SK-N-SH (cell line): ENCODE data around the gene FRY. TPM values are rescaled to one million over a fixed set of nuclear protein-coding genes. Genes with fewer than 3 reads are reported as not detected.

ENCODE experiments used
- CTCF ChIA-PET: fragments of 300-600, 350-600 bp; formaldehyde crosslinking; extraction: SDS; loops from one replicate; lab custom pipeline; 2021; lab: Yijun Ruan, JAX
- POLR2A ChIA-PET: fragments of 350-600 bp; sonication (Branson Sonifier 250); formaldehyde crosslinking; extraction: SDS; loops from one replicate; lab custom pipeline; 2020; ENCODE audit warnings: antibody characterized with exemption, inconsistent platforms; lab: Yijun Ruan, JAX
- DNase-seq: peaks from one replicate; pipeline ENCODE4 v3.0.0; 2012
- H2AFZ ChIP-seq: fragments of 200-600 bp; sonication (generic); 2 replicates; pipeline ENCODE4 v1.8.1; 2016; ENCODE audit warnings: antibody characterized with exemption, mild to moderate bottlenecking, low read depth
- H3F3A ChIP-seq: fragments of 200-600 bp; sonication (generic); replicated peaks from 2 replicates; pipeline ENCODE3; 2016; ENCODE audit warnings: antibody characterized with exemption, mild to moderate bottlenecking; ENCODE audit not compliant: insufficient read depth
- H3K27ac ChIP-seq, 2 experiments: fragments of 200-500 bp in 1 of 2; fragments of 200-600 bp in 1 of 2; sonication (Bioruptor generic) in 1 of 2; sonication (generic), shearing (Covaris generic) in 1 of 2; 2 replicates each; pipeline versions ENCODE4 v1.5.1 to v1.6.1; 2014 to 2016; ENCODE audit warnings: low read depth in 2 of 2, inconsistent platforms in 1 of 2, low read length in 1 of 2, mild to moderate bottlenecking in 1 of 2, mixed read lengths in 1 of 2
- H3K27me3 ChIP-seq: fragments of 200-600 bp; sonication (generic), shearing (Covaris generic); 2 replicates; pipeline ENCODE4 v1.6.1; 2016; ENCODE audit warnings: mixed run types; ENCODE audit not compliant: insufficient read depth
- H3K36me3 ChIP-seq, 2 experiments: fragments of 200-500 bp in 1 of 2; fragments of 200-600 bp in 1 of 2; sonication (Bioruptor generic) in 1 of 2; sonication (generic) in 1 of 2; replicated peaks in 1 of 2; 2 replicates each; pipeline versions ENCODE3 to v1.5.1; 2014 to 2016; ENCODE audit warnings: low read length in 1 of 2, mild to moderate bottlenecking in 1 of 2; ENCODE audit not compliant: insufficient read depth in 2 of 2, control insufficient read depth in 1 of 2
- H3K4me1 ChIP-seq, 2 experiments: fragments of 200-500 bp in 1 of 2; fragments of 200-600 bp in 1 of 2; sonication (Bioruptor generic) in 1 of 2; sonication (generic), shearing (Covaris generic) in 1 of 2; 2 replicates each; pipeline versions ENCODE4 v1.5.1 to v1.6.1; 2014 to 2016; ENCODE audit warnings: low read depth in 1 of 2, low read length in 1 of 2, mixed run types in 1 of 2; ENCODE audit not compliant: insufficient read depth in 2 of 2, control insufficient read depth in 1 of 2
- H3K4me2 ChIP-seq: fragments of 200-600 bp; sonication (generic), shearing (Covaris generic); 2 replicates; pipeline ENCODE4 v1.6.1; 2017; ENCODE audit warnings: mixed run types
- H3K4me3 ChIP-seq, 2 experiments: fragments of 200-500 bp in 1 of 2; fragments of 200-600 bp in 1 of 2; sonication (Bioruptor generic) in 1 of 2; sonication (generic), shearing (Covaris generic) in 1 of 2; 2 replicates each; pipeline versions ENCODE4 v1.5.1 to v1.8.1; 2014 to 2016; ENCODE audit warnings: low read depth in 2 of 2, inconsistent platforms in 1 of 2, low read length in 1 of 2, mild to moderate bottlenecking in 1 of 2, mixed read lengths in 1 of 2, moderate library complexity in 1 of 2
- H3K79me2 ChIP-seq: fragments of 200-600 bp; sonication (generic); 2 replicates; pipeline ENCODE4 v1.8.1; 2017; ENCODE audit warnings: mild to moderate bottlenecking; ENCODE audit not compliant: insufficient read depth
- H3K9ac ChIP-seq: fragments of 200-600 bp; sonication (generic); 2 replicates; pipeline ENCODE4 v1.6.1; 2017; ENCODE audit warnings: mixed run types
- H3K9me2 ChIP-seq: fragments of 200-600 bp; sonication (generic); 2 replicates; pipeline ENCODE4 v1.6.1; 2017; ENCODE audit warnings: mixed run types
- H3K9me3 ChIP-seq: fragments of 200-600 bp; sonication (generic); 2 replicates; pipeline ENCODE4 v1.6.1; 2017; ENCODE audit warnings: mixed run types, mild to moderate bottlenecking, moderate library complexity
- H4K20me1 ChIP-seq: fragments of 200-600 bp; sonication (generic); 2 replicates; pipeline ENCODE4 v1.6.1; 2017; ENCODE audit warnings: mild to moderate bottlenecking, mixed run types; ENCODE audit not compliant: insufficient read depth
- CHD2 ChIP-seq: fragments of 150-350 bp; IDR thresholded peaks from 2 replicates; pipeline ENCODE4 v1.6.1; 2018; ENCODE audit warnings: low read length; ENCODE audit not compliant: partially characterized antibody
- ELF1 ChIP-seq: IDR thresholded peaks from 2 replicates; pipeline ENCODE4 v1.4.0; 2012
- EZH2phosphoT487 ChIP-seq: fragments of 200-600 bp; sonication (generic); IDR thresholded peaks from 2 replicates; pipeline ENCODE4 v1.6.1; 2017; ENCODE audit warnings: low read depth, mixed run types, mild to moderate bottlenecking, antibody characterized with exemption, moderate library complexity, borderline replicate concordance
- FOXJ3 ChIP-seq: sonication (generic); formaldehyde crosslinking; IDR thresholded peaks from 2 replicates; pipeline ENCODE4 v1.5.1; 2020; ENCODE audit warnings: mild to moderate bottlenecking, missing genetic modification reagents
- FOXM1 ChIP-seq: IDR thresholded peaks from 2 replicates; pipeline ENCODE4 v1.4.0; 2012; ENCODE audit warnings: low read depth, mild to moderate bottlenecking
- GABPA ChIP-seq: IDR thresholded peaks from 2 replicates; pipeline ENCODE4 v1.4.0; 2012; ENCODE audit warnings: low read depth, mild to moderate bottlenecking
- GATA2 ChIP-seq: sonication (generic); formaldehyde crosslinking; IDR thresholded peaks from 2 replicates; pipeline ENCODE4 v1.5.0; 2020; ENCODE audit warnings: mild to moderate bottlenecking, missing genetic modification reagents
- JUND ChIP-seq: IDR thresholded peaks from 2 replicates; pipeline ENCODE4 v1.4.0; 2012
- MXI1 ChIP-seq: IDR thresholded peaks from 2 replicates; pipeline ENCODE4 v1.6.1; 2012; ENCODE audit warnings: mild to moderate bottlenecking, low read depth, low read length, improper control_type of control experiment
- NFIC ChIP-seq: IDR thresholded peaks from 2 replicates; pipeline ENCODE4 v1.4.0; 2012; ENCODE audit warnings: borderline replicate concordance
- NRF1 ChIP-seq: IDR thresholded peaks from 2 replicates; pipeline ENCODE4 v1.6.1; 2012; ENCODE audit warnings: low read depth, mild to moderate bottlenecking, low read length
- RCOR1 ChIP-seq: fragments of 150-350 bp; IDR thresholded peaks from 2 replicates; pipeline ENCODE4 v1.6.1; 2017; ENCODE audit warnings: antibody characterized with exemption, low read length
- RFX5 ChIP-seq: IDR thresholded peaks from 2 replicates; pipeline ENCODE4 v1.6.1; 2012; ENCODE audit warnings: mild to moderate bottlenecking, improper control_type of control experiment, low read length
- TAF1 ChIP-seq: IDR thresholded peaks from 2 replicates; pipeline ENCODE4 v1.6.1; 2012; ENCODE audit warnings: low read depth, mild to moderate bottlenecking, low read length, moderate library complexity, borderline replicate concordance
- TCF12 ChIP-seq: IDR thresholded peaks from 2 replicates; pipeline ENCODE4 v1.4.0; 2012
- TEAD4 ChIP-seq: IDR thresholded peaks from 2 replicates; pipeline ENCODE4 v1.4.0; 2012; ENCODE audit warnings: mild to moderate bottlenecking, borderline replicate concordance; ENCODE audit not compliant: insufficient read depth
- YY1 ChIP-seq: IDR thresholded peaks from 2 replicates; pipeline ENCODE4 v1.4.0; 2012; ENCODE audit warnings: low read depth, mild to moderate bottlenecking
- WGBS: methylation state at CpG from one replicate; pipeline ENCODE4 v1.1.6; 2017; ENCODE audit warnings: low lambda C conversion rate; 5-methylcytosine and 5-hydroxymethylcytosine counted together
- polyA plus RNA-seq, 3 experiments: library from polyadenylated mRNA; depleted of rRNA; stranded (reverse); fragments of >200 nt; gene quantifications; 2 replicates each; pipeline ENCODE4 v1.2.3, GENCODE V29; 2012
- TF ChIP-seq, protein P1 (sequence below): fragments of 150-350 bp; IDR thresholded peaks from 2 replicates; pipeline ENCODE4 v1.6.1; 2016; ENCODE audit warnings: mild to moderate bottlenecking, low read depth, low read length
- TF ChIP-seq, protein P2 (sequence below): IDR thresholded peaks from 2 replicates; pipeline ENCODE4 v1.4.0; 2012; ENCODE audit warnings: low read depth, borderline replicate concordance
- TF ChIP-seq, protein P3 (sequence below): fragments of 200-600 bp; sonication (generic); IDR thresholded peaks from 2 replicates; pipeline ENCODE4 v1.6.1; 2017; ENCODE audit warnings: antibody characterized with exemption, mild to moderate bottlenecking, moderate library complexity
- TF ChIP-seq, protein P4 (sequence below): IDR thresholded peaks from 2 replicates; pipeline ENCODE4 v1.4.0; 2012; ENCODE audit warnings: low read depth
- TF ChIP-seq, protein P5 (sequence below): IDR thresholded peaks from 2 replicates; pipeline ENCODE4 v1.6.1; 2012; ENCODE audit warnings: mild to moderate bottlenecking, low read depth, low read length, moderate library complexity

The FRY gene
- polyA plus RNA-seq, 1 of the 3 experiments (the other 2 are of a cell fraction): 1.4 TPM

DNA sequence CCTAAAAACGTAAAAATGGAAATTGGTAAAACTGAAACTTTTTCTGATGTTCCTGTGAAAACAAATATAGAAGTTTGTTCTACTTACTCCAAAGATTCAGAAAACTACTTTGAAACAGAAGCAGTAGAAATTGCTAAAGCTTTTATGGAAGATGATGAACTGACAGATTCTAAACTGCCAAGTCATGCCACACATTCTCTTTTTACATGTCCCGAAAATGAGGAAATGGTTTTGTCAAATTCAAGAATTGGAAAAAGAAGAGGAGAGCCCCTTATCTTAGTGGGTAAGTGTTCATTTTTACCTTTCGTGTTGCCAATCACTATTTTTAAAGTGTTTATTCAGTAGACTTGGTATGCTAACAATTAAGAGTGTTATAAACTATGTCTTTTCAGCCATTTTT, 309.3 kb downstream of the FRY start:
- H3K9me2 ChIP-seq: no peaks in the 10 kb centered on the region; the same call in 1 of the 2 replicates
- H3K27me3 ChIP-seq: no peaks in the 10 kb centered on the region
- no peak for DNase-seq
- no peaks in the 10 kb centered on the region for H3F3A ChIP-seq
- TF ChIP-seq, protein P1, sequence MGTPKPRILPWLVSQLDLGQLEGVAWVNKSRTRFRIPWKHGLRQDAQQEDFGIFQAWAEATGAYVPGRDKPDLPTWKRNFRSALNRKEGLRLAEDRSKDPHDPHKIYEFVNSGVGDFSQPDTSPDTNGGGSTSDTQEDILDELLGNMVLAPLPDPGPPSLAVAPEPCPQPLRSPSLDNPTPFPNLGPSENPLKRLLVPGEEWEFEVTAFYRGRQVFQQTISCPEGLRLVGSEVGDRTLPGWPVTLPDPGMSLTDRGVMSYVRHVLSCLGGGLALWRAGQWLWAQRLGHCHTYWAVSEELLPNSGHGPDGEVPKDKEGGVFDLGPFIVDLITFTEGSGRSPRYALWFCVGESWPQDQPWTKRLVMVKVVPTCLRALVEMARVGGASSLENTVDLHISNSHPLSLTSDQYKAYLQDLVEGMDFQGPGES: no peak
- TF ChIP-seq TCF12 (no peak), CHD2 (no peak), JUND (no peak), EZH2phosphoT487 (no peak), GATA2 (CRISPR knock-in tag) (no peak), MXI1 (no peak), TAF1 (no peak), RFX5 (no peak), YY1 (no peak)
- TF ChIP-seq, protein P2, sequence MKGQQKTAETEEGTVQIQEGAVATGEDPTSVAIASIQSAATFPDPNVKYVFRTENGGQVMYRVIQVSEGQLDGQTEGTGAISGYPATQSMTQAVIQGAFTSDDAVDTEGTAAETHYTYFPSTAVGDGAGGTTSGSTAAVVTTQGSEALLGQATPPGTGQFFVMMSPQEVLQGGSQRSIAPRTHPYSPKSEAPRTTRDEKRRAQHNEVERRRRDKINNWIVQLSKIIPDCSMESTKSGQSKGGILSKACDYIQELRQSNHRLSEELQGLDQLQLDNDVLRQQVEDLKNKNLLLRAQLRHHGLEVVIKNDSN: no peak
- no peak overlapping the region for H2AFZ ChIP-seq
- H4K20me1 ChIP-seq: no peaks in the 10 kb centered on the region
- H3K4me1 ChIP-seq: no peaks in the 10 kb centered on the region; a peak in 1 of 4 replicates
- no peak overlapping the region for H3K4me3 ChIP-seq
- H3K9ac ChIP-seq: no peak overlapping the region
- H3K4me2 ChIP-seq: no peak overlapping the region
- POLR2A ChIA-PET: no interaction called here
- CTCF ChIA-PET: no interaction called here
- H3K79me2 ChIP-seq: no peaks in the 10 kb centered on the region; the same call in 1 of the 2 replicates
- peaks cover 13 to 35% of the 10 kb centered on the region in 2 experiments for H3K36me3 ChIP-seq
- no peak overlapping the region for H3K27ac ChIP-seq
- no peaks in the 10 kb centered on the region for H3K9me3 ChIP-seq
- WGBS: 90% methylated on average over 3 of the region's 3 CpGs

DNA sequence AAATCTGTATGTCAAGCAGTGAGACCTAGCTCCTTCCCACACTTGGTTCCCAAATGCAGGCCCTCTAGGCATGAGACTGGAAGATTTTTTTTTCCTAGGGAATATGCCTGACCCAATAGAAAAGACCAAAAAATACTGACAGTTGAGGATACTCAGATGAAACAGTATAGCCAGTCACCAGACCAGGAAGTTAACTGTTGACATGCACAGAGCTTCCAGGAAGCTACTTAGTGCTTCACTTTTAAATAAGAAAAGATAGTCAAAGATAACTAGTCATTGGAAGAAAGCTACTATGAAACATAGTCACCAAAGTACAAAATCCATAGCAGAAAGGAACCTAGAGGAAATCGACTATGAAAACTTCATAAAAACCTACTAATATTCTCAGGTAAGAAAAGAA, 316.1 kb downstream of the FRY start:
- 90% methylated on average over 1 of the region's 1 CpG for WGBS
- no peak for TF ChIP-seq CHD2
- no peak for TF ChIP-seq ELF1
- TF ChIP-seq FOXJ3 (CRISPR knock-in tag): no peak
- TF ChIP-seq JUND: no peak
- no peak for TF ChIP-seq RCOR1
- TF ChIP-seq, protein P3, sequence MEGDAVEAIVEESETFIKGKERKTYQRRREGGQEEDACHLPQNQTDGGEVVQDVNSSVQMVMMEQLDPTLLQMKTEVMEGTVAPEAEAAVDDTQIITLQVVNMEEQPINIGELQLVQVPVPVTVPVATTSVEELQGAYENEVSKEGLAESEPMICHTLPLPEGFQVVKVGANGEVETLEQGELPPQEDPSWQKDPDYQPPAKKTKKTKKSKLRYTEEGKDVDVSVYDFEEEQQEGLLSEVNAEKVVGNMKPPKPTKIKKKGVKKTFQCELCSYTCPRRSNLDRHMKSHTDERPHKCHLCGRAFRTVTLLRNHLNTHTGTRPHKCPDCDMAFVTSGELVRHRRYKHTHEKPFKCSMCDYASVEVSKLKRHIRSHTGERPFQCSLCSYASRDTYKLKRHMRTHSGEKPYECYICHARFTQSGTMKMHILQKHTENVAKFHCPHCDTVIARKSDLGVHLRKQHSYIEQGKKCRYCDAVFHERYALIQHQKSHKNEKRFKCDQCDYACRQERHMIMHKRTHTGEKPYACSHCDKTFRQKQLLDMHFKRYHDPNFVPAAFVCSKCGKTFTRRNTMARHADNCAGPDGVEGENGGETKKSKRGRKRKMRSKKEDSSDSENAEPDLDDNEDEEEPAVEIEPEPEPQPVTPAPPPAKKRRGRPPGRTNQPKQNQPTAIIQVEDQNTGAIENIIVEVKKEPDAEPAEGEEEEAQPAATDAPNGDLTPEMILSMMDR: no peak
- TF ChIP-seq YY1: no peak
- no peak for TF ChIP-seq GATA2 (CRISPR knock-in tag)
- no peak for TF ChIP-seq TCF12
- TF ChIP-seq, protein P4, sequence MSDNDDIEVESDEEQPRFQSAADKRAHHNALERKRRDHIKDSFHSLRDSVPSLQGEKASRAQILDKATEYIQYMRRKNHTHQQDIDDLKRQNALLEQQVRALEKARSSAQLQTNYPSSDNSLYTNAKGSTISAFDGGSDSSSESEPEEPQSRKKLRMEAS: no peak
- no peak for TF ChIP-seq TEAD4
- TF ChIP-seq, protein P5, sequence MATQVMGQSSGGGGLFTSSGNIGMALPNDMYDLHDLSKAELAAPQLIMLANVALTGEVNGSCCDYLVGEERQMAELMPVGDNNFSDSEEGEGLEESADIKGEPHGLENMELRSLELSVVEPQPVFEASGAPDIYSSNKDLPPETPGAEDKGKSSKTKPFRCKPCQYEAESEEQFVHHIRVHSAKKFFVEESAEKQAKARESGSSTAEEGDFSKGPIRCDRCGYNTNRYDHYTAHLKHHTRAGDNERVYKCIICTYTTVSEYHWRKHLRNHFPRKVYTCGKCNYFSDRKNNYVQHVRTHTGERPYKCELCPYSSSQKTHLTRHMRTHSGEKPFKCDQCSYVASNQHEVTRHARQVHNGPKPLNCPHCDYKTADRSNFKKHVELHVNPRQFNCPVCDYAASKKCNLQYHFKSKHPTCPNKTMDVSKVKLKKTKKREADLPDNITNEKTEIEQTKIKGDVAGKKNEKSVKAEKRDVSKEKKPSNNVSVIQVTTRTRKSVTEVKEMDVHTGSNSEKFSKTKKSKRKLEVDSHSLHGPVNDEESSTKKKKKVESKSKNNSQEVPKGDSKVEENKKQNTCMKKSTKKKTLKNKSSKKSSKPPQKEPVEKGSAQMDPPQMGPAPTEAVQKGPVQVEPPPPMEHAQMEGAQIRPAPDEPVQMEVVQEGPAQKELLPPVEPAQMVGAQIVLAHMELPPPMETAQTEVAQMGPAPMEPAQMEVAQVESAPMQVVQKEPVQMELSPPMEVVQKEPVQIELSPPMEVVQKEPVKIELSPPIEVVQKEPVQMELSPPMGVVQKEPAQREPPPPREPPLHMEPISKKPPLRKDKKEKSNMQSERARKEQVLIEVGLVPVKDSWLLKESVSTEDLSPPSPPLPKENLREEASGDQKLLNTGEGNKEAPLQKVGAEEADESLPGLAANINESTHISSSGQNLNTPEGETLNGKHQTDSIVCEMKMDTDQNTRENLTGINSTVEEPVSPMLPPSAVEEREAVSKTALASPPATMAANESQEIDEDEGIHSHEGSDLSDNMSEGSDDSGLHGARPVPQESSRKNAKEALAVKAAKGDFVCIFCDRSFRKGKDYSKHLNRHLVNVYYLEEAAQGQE: no peak
- no peak for TF ChIP-seq GABPA
- no peak for TF ChIP-seq NFIC
- TF ChIP-seq NRF1: no peak
- no peak for TF ChIP-seq FOXM1

More for the DNA sequence above, 316.1 kb downstream of the FRY start:
- Histone ChIP-seq H3K27me3 (no peaks in the 10 kb centered on the region), H3K4me1 (no peaks in the 10 kb centered on the region; a peak in 1 of 4 replicates), H3K27ac (no peak overlapping the region), H3K36me3 (peaks cover 12 to 44% of the 10 kb centered on the region in 2 experiments), H3K4me3 (no peak overlapping the region), H3K9ac (no peak overlapping the region), H3F3A (no peaks in the 10 kb centered on the region), H3K79me2 (no peaks in the 10 kb centered on the region; the same call in 1 of the 2 replicates), H2AFZ (no peak overlapping the region), H3K9me2 (no peaks in the 10 kb centered on the region; the same call in 1 of the 2 replicates), H3K4me2 (no peak overlapping the region), H4K20me1 (no peaks in the 10 kb centered on the region), H3K9me3 (no peaks in the 10 kb centered on the region)
- no peak for DNase-seq
- CTCF ChIA-PET: interaction anchor here (0.6 kb wide), 1 partner anchor 315 kb away, joined by 3 read pairs; no protein-coding TSS in a partner anchor
- POLR2A ChIA-PET: no interaction called here
